ENCODE results near the gene SGMS1.

DNA sequence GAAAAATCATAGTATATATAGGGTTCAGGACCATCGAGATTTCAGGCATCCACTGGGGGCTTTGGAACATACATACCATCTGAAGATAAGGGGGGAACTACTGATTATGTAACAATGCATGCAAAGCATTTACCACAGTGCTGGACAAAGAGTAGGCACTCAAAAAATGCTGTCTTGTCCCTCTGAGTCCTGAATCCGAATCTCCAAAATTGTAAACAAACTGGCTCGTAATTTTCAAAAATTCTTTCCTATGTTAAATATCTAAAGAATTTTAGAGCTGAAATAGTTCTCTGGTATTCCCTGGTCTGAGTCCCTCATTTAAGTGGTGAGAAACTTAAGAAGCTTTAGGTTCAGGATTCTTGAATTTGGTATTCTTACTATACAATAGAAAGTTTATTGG, 204.7 kb downstream of the SGMS1 start:
- no peak for TF ChIP-seq POLR2A (IDR thresholded peaks at IDR 0.05)
- TF ChIP-seq, protein P1, sequence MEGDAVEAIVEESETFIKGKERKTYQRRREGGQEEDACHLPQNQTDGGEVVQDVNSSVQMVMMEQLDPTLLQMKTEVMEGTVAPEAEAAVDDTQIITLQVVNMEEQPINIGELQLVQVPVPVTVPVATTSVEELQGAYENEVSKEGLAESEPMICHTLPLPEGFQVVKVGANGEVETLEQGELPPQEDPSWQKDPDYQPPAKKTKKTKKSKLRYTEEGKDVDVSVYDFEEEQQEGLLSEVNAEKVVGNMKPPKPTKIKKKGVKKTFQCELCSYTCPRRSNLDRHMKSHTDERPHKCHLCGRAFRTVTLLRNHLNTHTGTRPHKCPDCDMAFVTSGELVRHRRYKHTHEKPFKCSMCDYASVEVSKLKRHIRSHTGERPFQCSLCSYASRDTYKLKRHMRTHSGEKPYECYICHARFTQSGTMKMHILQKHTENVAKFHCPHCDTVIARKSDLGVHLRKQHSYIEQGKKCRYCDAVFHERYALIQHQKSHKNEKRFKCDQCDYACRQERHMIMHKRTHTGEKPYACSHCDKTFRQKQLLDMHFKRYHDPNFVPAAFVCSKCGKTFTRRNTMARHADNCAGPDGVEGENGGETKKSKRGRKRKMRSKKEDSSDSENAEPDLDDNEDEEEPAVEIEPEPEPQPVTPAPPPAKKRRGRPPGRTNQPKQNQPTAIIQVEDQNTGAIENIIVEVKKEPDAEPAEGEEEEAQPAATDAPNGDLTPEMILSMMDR (IDR thresholded peaks at IDR 0.05) = no peak

Data from vagina (tissue), 2 donors.